Daoy (cell line): ENCODE measurements around the gene WNT10A. TPM values are rescaled to one million over a fixed set of nuclear protein-coding genes. Genes with fewer than 3 reads are reported as not detected.

Experiments used
- DNase-seq: peaks from one replicate; pipeline ENCODE4 v3.0.0-alpha.2; 2015; ENCODE audit warnings: low read depth
- total RNA-seq: library from RNA; depleted of rRNA; stranded (reverse); fragments of >200 nt; shearing (Covaris generic); gene quantifications from 2 replicates; pipeline ENCODE4 v1.2.3, GENCODE V29; 2014

WNT10A gene
- total RNA-seq, 1 experiment from 2014 or later: 0.11 TPM

DNA sequence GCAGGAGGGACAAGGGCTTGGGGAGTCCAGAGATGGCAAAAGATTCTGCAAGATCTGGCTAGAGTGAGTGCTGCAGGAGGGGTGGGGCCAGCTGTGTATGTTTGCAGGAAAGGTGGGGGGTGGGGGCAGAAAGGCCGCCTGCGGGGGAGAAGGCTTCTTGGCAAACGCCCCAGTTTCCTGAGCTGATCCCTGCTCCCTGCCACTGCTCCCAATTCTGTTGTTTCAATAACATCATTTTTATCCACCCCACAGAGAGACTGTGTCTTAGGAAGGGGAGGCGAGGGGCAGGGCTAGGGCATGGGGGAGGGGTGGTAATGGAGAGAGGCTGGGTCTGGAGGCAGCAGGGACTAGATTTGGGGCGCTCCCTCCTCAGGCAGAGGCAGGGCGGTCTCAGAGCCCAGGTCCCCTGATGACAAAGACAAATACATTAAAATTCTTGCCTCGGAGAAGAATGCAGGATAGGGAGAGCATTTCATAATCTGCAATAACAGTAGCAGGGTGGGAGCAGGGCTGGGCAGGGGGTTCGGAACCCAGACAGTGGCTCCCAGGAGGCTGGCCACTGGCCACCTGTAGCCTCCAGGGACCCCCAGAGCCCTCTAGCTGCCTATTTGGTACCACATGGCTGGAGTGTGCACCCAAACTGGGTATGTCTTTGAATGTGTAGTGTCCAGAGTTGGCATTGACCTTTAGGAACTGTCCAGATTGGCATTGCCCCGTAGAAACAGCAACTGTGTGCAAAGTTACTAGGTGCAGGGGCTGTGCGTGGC is 23.1 kb upstream of the WNT10A start:
- peak; percentile 57 for DNase-seq

- DNase-seq: no peak
Measured at GRCh38 chr2:218858138-218858445, 22.6 kb upstream of the WNT10A start.

DNA sequence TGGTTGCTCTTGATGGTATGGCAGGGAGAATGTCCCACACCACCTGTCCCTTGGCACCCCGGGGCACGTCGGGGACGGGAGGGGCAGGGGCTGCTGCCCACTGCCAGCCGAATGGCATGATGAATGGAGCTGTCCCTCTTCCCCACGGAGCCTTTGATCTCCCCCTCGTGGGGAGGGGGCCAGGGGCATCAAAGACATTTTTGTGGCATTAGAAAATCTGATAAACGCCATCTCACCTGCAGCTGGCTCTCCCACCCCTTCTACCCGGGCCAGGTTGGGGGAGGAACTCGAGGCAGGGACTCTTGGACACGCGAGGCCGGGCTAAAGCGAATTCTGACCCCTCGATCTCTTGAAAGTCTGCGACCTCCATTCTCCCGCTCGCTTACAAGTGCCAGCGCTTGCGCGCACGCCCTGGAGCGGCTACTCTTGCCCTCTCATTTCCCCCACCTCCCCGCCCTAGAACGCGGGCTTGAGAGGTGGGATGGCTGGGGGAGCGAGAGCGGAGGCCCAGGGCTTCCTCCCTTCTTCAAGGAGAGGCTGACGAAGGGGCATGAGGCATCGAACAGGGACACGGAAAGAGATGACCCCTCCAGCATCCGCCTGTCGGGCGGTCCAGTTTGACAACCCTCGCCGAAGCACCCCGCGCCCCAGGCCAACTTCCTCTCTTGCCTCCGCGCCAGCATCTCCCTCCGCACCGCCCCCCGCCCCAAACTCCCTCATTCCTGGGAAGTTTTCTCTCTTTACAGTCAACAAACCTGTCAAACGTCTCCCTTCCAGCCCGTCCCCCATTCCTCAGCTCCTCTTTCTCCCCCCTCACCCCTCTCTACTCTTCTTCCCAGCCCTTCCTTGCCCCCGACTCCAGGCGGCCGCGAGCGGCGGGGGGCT is 21.7 kb upstream of the WNT10A start:
- no peak for DNase-seq

GRCh38 chr2:218859556-218859987 is 21.1 kb upstream of the WNT10A start, which contains the start of gene WNT6:
TSS of gene WNT6 (plus strand) at chr2:218859805. CDS start at chr2:218860038, 233 bp downstream.
- DNase-seq: no peak

GRCh38 chr2:218859988-218860831 is 20.4 kb upstream of the WNT10A start:
- no peak for DNase-seq

- peak; percentile 91 for DNase-seq
Measured at GRCh38 chr2:218860950-218861381, 19.7 kb upstream of the WNT10A start.

DNA sequence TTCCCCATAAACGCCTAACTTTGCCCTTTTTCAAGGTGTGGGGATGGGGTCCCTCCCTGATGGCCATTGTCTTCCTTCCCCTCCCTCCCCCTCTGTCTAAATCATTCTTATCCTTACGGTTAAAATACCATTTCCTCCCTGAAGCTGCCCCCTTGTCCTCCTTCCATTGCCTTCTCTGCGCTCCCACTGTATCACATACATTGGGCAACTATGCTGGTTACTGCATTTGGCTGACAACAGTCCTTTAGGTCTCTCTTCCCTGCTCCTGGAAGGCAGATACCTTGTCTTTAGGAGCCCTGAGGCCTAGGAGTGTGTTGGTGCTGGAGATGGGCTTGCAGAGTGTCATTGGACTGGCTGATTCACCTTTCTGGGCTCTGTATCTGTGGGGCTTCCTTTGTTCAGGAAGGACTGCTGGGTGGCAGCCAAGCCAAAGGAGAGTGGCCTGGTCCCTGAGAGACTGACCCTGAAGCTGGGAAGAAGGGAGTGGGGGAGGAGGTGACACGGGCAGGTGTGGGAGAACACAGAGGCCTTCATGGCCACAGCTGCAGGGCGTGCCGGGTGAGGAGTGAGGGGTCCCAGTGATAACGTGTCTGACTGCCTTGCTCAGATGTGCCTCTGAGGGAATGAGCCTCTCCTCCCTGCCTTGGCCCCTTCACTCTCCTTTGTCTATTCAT is 18.9 kb upstream of the WNT10A start:
- no peak for DNase-seq

DNA sequence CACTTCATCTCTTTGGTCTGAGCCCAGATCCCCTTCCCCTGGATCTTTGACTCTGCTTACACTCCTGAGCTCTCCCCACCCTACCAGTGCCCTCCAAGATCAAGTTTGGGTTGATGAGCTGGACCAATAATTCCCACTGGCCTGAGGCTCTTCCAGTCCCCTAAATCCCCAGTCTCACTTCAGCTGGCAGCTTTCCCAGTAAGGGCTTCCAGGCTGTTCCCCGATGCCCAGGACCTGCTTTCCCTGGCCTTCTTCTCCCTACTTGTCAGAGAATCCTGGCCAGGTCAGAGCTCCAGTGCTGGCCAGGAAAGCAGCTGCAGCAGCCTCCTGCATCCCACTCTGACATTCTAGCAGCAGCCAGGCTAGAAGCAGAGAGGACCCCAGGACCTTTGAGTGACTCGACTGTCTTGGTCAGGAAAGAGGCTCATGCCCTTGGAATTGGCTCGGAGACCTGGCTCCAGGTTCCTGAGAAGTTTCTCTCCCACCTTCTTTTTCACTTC is 17.6 kb upstream of the WNT10A start:
- DNase-seq: no peak

DNA sequence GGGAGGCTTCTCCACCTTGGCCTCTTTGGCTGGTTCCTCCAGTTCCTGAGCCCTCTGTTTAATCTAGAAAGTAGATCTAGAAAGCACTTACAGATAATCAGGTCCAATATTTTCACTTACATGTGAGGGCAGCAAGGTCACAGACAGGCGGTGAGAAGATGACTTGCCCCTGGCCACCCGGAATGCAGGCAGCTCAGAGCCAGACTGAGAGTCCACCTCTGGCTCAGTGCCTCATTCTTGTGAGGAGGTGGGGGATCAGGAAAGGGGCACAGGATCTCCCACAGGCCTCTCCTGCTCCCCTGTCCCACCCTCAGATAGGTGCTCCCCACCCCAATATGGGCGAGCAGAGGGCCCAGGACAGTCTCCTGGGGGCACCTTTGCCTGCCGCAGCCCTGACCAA is 15.3 kb upstream of the WNT10A start:
- DNase-seq: no peak

GRCh38 chr2:218865999-218866398 is 14.7 kb upstream of the WNT10A start:
- no peak for DNase-seq

DNA sequence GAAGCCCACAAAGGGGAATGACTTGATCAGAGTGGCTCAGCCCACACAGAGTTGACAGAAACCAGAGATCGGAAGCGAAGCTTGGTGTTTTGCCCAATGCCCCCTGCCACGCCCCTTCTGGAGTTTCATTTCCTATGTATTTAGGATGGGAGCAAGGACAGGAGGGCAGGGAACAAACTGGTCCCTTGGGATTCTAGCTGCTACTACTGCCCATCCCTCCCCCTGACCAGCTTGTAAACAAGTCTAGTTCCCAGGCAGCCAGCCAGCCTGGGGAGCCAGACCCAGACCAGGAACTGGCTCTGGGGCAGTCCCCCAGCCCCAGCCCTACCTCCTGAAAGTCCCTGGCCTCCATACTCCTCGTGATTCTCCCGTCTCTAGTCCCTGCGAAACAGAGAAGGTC is 12.8 kb upstream of the WNT10A start:
- no peak for DNase-seq

GRCh38 chr2:218869064-218869463 is 11.6 kb upstream of the WNT10A start:
- no peak for DNase-seq

DNA sequence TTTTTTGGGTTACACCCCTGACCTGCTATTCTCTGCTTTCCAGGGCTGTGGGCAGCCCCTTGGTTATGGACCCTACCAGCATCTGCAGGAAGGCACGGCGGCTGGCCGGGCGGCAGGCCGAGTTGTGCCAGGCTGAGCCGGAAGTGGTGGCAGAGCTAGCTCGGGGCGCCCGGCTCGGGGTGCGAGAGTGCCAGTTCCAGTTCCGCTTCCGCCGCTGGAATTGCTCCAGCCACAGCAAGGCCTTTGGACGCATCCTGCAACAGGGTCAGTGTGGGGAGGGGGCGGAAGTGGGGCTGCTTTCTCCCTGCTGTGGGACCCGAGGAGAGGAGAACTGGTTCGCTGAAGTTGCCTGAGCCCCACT is 9.7 kb upstream of the WNT10A start:
- no peak for DNase-seq

- no peak for DNase-seq
Measured at GRCh38 chr2:218871345-218872302, 9.0 kb upstream of the WNT10A start.

GRCh38 chr2:218872645-218873358 is 7.8 kb upstream of the WNT10A start:
- DNase-seq: no peak

GRCh38 chr2:218873359-218874194 is 7.1 kb upstream of the WNT10A start:
- no peak for DNase-seq

DNA sequence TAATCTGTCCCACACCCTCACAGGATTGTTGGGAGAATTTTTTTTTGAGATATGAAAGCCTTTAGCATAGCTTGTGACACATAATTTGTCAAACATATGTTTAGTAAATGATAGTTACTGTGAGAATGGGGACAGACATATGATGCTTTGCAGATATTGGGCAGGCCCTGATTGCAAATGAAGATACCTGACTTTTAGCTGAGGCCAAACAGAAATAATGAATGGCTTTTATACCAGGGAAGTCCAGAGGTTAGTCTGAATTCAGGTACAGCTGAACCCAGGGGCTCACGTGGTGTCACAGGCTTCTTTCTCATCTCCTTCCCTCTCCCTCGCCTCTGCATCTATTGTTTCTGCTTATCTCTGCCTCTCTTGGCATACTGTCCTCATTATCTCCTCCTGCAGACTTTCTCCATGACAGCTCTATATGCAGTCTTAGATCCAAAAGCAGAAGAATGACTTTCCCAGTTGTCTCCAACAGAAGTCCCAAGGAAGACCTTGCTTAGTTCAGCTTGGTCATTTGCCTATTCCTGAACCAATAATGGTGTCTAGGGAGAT is 4.9 kb upstream of the WNT10A start:
- DNase-seq: no peak

- DNase-seq: peak; percentile 67
Measured at GRCh38 chr2:218876562-218877219, 4.0 kb upstream of the WNT10A start.
